SKM-1 treated with dmso at 0.1 percent for 144 hours (cell line): Measurements from ENCODE around the gene VAMP4.

Experiments
- DNase-seq: peaks from one replicate; lab custom pipeline; 2025; ENCODE audit not compliant: unreplicated experiment; lab: John Stamatoyannopoulos, UW

Gene VAMP4

DNA sequence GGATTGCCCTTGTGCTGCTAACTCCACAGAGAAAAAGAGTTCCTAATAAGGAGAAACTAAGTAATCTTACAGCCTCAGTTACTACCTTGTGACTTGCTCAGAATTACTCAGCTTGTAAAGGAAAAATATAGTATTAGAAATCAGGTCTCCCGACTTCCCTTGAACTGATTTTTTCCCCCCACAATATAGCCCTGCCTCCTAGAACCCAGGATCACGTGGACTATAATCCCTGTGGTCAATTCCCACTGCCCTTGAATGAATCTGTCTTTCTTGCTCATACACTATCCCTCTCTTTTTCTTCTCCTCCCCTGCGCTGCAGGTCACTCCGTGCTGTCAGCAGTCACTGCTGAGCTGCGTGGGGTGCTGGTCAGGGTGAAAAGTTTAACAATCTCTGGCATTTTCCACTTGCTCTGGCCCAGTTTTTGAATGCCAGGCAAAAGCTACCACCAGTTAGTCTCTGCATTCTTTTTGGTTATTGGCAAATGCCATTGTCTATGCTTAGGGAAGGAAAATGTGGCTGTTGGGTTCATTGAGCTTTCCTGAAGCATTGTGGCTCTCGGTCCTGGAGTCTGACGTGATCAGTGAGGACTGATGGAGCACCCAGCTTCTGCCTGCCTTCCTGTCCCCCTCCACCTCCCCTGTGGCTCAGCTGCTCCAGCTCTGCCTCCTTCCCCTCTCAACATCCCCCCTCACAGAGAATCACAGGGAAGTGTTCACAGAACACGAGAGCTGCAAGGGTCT lies 87.5 kb downstream of the VAMP4 start:
- no peak for DNase-seq

DNA sequence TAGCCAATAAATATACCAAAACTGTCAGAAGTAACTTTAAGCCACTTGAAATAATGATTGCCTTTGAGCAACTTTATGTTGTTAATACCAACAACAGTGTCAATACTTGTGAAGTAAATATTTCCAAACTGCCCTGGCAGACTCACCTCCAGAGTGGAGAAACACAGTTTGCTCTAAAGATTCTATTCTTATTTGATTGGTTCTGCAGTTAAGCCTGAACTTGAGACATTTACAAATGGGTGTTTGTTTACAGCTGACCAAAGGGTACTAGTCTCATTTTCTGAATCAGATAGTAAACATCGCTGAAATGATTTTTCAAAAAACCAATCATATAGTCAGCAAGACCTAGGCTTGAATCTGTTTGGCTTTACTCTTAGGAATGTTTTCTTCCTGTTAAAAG lies 88.1 kb downstream of the VAMP4 start:
- no peak for DNase-seq

DNA sequence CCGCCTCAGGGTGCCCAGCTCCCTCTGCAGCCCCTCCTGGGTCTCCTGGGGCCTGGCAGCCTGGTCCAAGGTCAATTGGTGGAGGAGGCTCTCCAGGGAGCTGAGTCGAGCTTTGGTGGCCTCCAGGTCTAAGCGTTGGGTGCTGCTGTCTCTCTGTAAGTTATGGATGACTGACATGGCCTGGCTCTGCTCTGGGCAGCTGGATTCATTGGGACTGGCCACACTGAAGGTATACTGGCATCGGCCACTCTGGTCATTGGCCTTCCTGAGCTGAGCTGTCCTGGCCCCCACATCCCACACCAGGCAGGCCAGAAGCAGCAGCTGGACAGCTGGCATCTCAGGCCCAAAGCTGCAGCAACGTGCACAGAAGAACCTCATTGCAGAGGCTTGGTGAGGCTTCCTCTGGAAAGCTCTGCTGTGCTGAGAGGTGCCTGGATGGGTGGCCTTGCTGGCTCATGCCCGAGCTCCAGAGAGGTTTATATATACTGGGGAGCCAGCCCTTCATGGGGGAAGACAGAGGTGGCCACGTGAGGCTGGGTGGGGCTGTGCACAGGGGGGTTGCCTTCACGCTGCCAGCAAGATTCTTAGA lies 89.5 kb downstream of the VAMP4 start, which contains the start of gene MYOC:
TSS of gene MYOC (minus strand) at position 455 of the 589 bp plus-strand sequence. CDS start at position 378, 77 bp downstream.
- no peak for DNase-seq
